Osteoblast (primary cell): ENCODE results near the gene NRG2. TPM values are rescaled to one million over a fixed set of nuclear protein-coding genes. Genes with fewer than 3 reads are reported as not detected.

Experiments
- DNase-seq: peaks from one replicate; pipeline ENCODE4 v3.0.0; 2011; ENCODE audit warnings: low spot score, mixed read lengths; ENCODE audit not compliant: insufficient read length; ENCODE audit errors: missing footprints
- H2AFZ ChIP-seq: 2 replicates; pipeline ENCODE4 v1.6.0; 2011; ENCODE audit warnings: mild to moderate bottlenecking, low read length
- H3K27ac ChIP-seq: 2 replicates; pipeline ENCODE4 v1.5.1; 2011; ENCODE audit warnings: mild to moderate bottlenecking, low read depth, low read length, moderate library complexity
- H3K27me3 ChIP-seq: 2 replicates; pipeline ENCODE4 v1.6.0; 2012; ENCODE audit warnings: mild to moderate bottlenecking, control low read depth, inconsistent platforms, low read length, moderate library complexity; ENCODE audit not compliant: insufficient read depth
- H3K36me3 ChIP-seq: 2 replicates; pipeline ENCODE4 v1.5.1; 2011; ENCODE audit warnings: mild to moderate bottlenecking, low read length, control low read depth, moderate library complexity; ENCODE audit not compliant: insufficient read depth
- H3K4me1 ChIP-seq: 2 replicates; pipeline ENCODE4 v1.5.1; 2011; ENCODE audit warnings: mild to moderate bottlenecking, low read length, control low read depth, moderate library complexity; ENCODE audit not compliant: insufficient read depth
- H3K4me2 ChIP-seq: 2 replicates; pipeline ENCODE4 v1.6.0; 2011; ENCODE audit warnings: mild to moderate bottlenecking, low read length; ENCODE audit not compliant: insufficient read depth
- H3K4me3 ChIP-seq: fragments of 200-600 bp; sonication (generic); 3 replicates; pipeline ENCODE4 v1.5.1; 2012; ENCODE audit warnings: mild to moderate bottlenecking, low read length, inconsistent platforms; ENCODE audit not compliant: insufficient read depth
- H3K79me2 ChIP-seq: 2 replicates; pipeline ENCODE4 v1.6.0; 2012; ENCODE audit warnings: mild to moderate bottlenecking, low read length, control low read depth, inconsistent platforms; ENCODE audit not compliant: insufficient read depth
- H3K9me3 ChIP-seq: 2 replicates; pipeline ENCODE4 v1.5.1; 2011; ENCODE audit warnings: low read depth, low read length, control low read depth
- H4K20me1 ChIP-seq: 2 replicates; pipeline ENCODE4 v1.6.0; 2012; ENCODE audit warnings: mild to moderate bottlenecking, low read length, control low read depth; ENCODE audit not compliant: insufficient read depth
- CTCF ChIP-seq: IDR thresholded peaks from 2 replicates; pipeline ENCODE4 v1.5.1; 2011; ENCODE audit warnings: mild to moderate bottlenecking, low read depth, low read length, moderate library complexity; ENCODE audit errors: extremely low read depth
- total RNA-seq: library from RNA; depleted of rRNA; stranded (reverse); fragments of >200 nt; gene quantifications from 2 replicates; pipeline ENCODE4 v1.2.3, GENCODE V29; 2012

The NRG2 gene
- total RNA-seq, 1 donor: 0.72 TPM

- no peak overlapping the region for H3K4me3 ChIP-seq
- peaks cover 38% of the 10 kb centered on the region for H3K27me3 ChIP-seq
- no peak overlapping the region for H3K27ac ChIP-seq
- no peaks in the 10 kb centered on the region for H4K20me1 ChIP-seq
- no peak overlapping the region for H3K4me2 ChIP-seq
- no peak for TF ChIP-seq CTCF
- no peaks in the 10 kb centered on the region for H3K79me2 ChIP-seq
- H3K36me3 ChIP-seq: no peaks in the 10 kb centered on the region
- no peak for DNase-seq
- H3K9me3 ChIP-seq: no peaks in the 10 kb centered on the region
- H2AFZ ChIP-seq: no peak overlapping the region
- H3K4me1 ChIP-seq: no peaks in the 10 kb centered on the region
Measured at GRCh38 chr5:139954462-139954861, 88.6 kb downstream of the NRG2 start.

GRCh38 chr5:139954022-139954421, 89.1 kb downstream of the NRG2 start:
- H3K4me3 ChIP-seq: no peak overlapping the region
- no peak overlapping the region for H3K27ac ChIP-seq
- no peaks in the 10 kb centered on the region for H3K36me3 ChIP-seq
- no peak overlapping the region for H3K4me2 ChIP-seq
- no peak for DNase-seq
- H3K79me2 ChIP-seq: no peaks in the 10 kb centered on the region
- H3K4me1 ChIP-seq: no peaks in the 10 kb centered on the region
- TF ChIP-seq CTCF: no peak
- no peaks in the 10 kb centered on the region for H3K9me3 ChIP-seq
- H3K27me3 ChIP-seq: peaks cover 41% of the 10 kb centered on the region
- H2AFZ ChIP-seq: no peak overlapping the region
- H4K20me1 ChIP-seq: no peaks in the 10 kb centered on the region

- no peaks in the 10 kb centered on the region for H3K79me2 ChIP-seq
- TF ChIP-seq CTCF: no peak
- no peak for DNase-seq
Measured at GRCh38 chr5:139952574-139952973, 90.5 kb downstream of the NRG2 start.

GRCh38 chr5:139951983-139952382, 91.1 kb downstream of the NRG2 start:
- H3K36me3 ChIP-seq: no peaks in the 10 kb centered on the region
- TF ChIP-seq CTCF: no peak
- no peak for DNase-seq
- no peak overlapping the region for H2AFZ ChIP-seq
- no peaks in the 10 kb centered on the region for H3K79me2 ChIP-seq
- H3K4me1 ChIP-seq: no peaks in the 10 kb centered on the region
- H3K4me2 ChIP-seq: no peak overlapping the region
- no peaks in the 10 kb centered on the region for H4K20me1 ChIP-seq
- no peak overlapping the region for H3K27ac ChIP-seq
- no peaks in the 10 kb centered on the region for H3K9me3 ChIP-seq
- H3K4me3 ChIP-seq: no peak overlapping the region
- peaks cover 46% of the 10 kb centered on the region for H3K27me3 ChIP-seq

More at GRCh38 chr5:139952574-139952973, 90.5 kb downstream of the NRG2 start:
- peaks cover 43% of the 10 kb centered on the region for H3K27me3 ChIP-seq
- H3K4me3 ChIP-seq: no peak overlapping the region
- no peaks in the 10 kb centered on the region for H4K20me1 ChIP-seq
- no peaks in the 10 kb centered on the region for H3K36me3 ChIP-seq
- no peak overlapping the region for H3K4me2 ChIP-seq
- no peaks in the 10 kb centered on the region for H3K4me1 ChIP-seq
- H2AFZ ChIP-seq: no peak overlapping the region
- no peaks in the 10 kb centered on the region for H3K9me3 ChIP-seq
- no peak overlapping the region for H3K27ac ChIP-seq
